Heart left ventricle (tissue), 13 donors: Measurements from ENCODE around the gene BBX.

Experiments used
- POLR2A ChIP-seq, 2 donors: fragments of 450-650 bp; IDR thresholded peaks; one replicate each; pipeline ENCODE4 v1.6.1; 2017; ENCODE audit warnings: antibody characterized with exemption in 2 of 2, mild to moderate bottlenecking in 2 of 2, moderate library complexity in 2 of 2
- TF ChIP-seq, protein P1 (sequence below), 12 donors: fragments of 200-600 bp; sonication (generic) in 4 of 12; IDR thresholded peaks; one replicate each; pipeline versions ENCODE4 v1.5.0 to v1.8.0; 2018 to 2022; ENCODE audit warnings: antibody characterized with exemption in 12 of 12, mild to moderate bottlenecking in 5 of 12
- donor health status: ischemic (EF 13 %, LVEDD 7.1; RV severe dilation, severe dysfunction).
- donor health status: DM: no; HTN: yes; CAD: no.
- donor health status: DM: no; HTN: no; CAD: no.
- donor health status: ischemic (EF 25% LVEDD 6.9; RV normal size, moderate dysfunction).
- donor health status: ischemic (EF 25% LVEDD 5.7; RV mildly dilated, moderate dysfunction).
- donor health status: ischemic (EF 35%, LVEDD 5.7; RV mildly dilated, moderate dysfunction).
- donor health status: nonischemic (EF 11% LVEDD 7.7; RV severe dilation, severe dysfunction).
- donor health status: DM: yes; HTN: yes; CAD: no.
- donor health status: PGD.
- donor health status: ischemic (EF 29% LVEDD 5.4; RV normal size, mild dysfunction).
- donor health status: nonischemic (EF 23%, LVEDD 6.1; RV moderate dilation, normal function).

- TF ChIP-seq POLR2A (IDR thresholded peaks at IDR 0.05), result no peak
- TF ChIP-seq, protein P1, sequence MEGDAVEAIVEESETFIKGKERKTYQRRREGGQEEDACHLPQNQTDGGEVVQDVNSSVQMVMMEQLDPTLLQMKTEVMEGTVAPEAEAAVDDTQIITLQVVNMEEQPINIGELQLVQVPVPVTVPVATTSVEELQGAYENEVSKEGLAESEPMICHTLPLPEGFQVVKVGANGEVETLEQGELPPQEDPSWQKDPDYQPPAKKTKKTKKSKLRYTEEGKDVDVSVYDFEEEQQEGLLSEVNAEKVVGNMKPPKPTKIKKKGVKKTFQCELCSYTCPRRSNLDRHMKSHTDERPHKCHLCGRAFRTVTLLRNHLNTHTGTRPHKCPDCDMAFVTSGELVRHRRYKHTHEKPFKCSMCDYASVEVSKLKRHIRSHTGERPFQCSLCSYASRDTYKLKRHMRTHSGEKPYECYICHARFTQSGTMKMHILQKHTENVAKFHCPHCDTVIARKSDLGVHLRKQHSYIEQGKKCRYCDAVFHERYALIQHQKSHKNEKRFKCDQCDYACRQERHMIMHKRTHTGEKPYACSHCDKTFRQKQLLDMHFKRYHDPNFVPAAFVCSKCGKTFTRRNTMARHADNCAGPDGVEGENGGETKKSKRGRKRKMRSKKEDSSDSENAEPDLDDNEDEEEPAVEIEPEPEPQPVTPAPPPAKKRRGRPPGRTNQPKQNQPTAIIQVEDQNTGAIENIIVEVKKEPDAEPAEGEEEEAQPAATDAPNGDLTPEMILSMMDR (IDR thresholded peaks at IDR 0.05), result no peak
Observed at GRCh38 chr3:107476462-107476861, 46.3 kb upstream of the BBX start.
